GM10248 (cell line): ENCODE data around the gene NR3C2.

Source experiments
- CTCF ChIA-PET: fragments of 300-600 bp; sonication (Branson Sonifier 250); formaldehyde crosslinking; extraction: SDS; loops from one replicate; lab custom pipeline; 2021; ENCODE audit warnings: antibody characterized with exemption; lab: Yijun Ruan, JAX
- POLR2A ChIA-PET: fragments of 350-650 bp; sonication (Branson Sonifier 250); formaldehyde crosslinking; extraction: SDS; loops from one replicate; lab custom pipeline; 2020; ENCODE audit warnings: antibody characterized with exemption; lab: Yijun Ruan, JAX
- DNase-seq: peaks from one replicate; pipeline ENCODE4 v3.0.0; 2012; ENCODE audit errors: extremely low spot score
- CTCF ChIP-seq: IDR thresholded peaks from 2 replicates; pipeline ENCODE4 v1.5.1; 2012; ENCODE audit warnings: mild to moderate bottlenecking, low read depth; ENCODE audit errors: extremely low read depth, missing control alignments, control extremely low read depth

NR3C2 gene

GRCh38 chr4:148398988-148399387, 43.2 kb downstream of the NR3C2 start:
- no peak for TF ChIP-seq CTCF
- POLR2A ChIA-PET, result no interaction called here
- CTCF ChIA-PET, result no interaction called here
- no peak for DNase-seq

- CTCF ChIA-PET, result no interaction called here
- no peak for DNase-seq
- POLR2A ChIA-PET, result no interaction called here
- no peak for TF ChIP-seq CTCF
Observed at GRCh38 chr4:148397771-148398170, 44.4 kb downstream of the NR3C2 start.

- POLR2A ChIA-PET, result no interaction called here
- DNase-seq, result no peak
- TF ChIP-seq CTCF, result no peak
- CTCF ChIA-PET, result no interaction called here
Observed at GRCh38 chr4:148396986-148397673, 45.1 kb downstream of the NR3C2 start.

GRCh38 chr4:148395771-148396170, 46.4 kb downstream of the NR3C2 start:
- DNase-seq, result no peak
- ChIA-PET CTCF (interaction anchor here (1.1 kb wide), 1 partner anchor 10 kb away, joined by 4 read pairs; no protein-coding TSS in a partner anchor), POLR2A (no interaction called here)
- TF ChIP-seq CTCF, result no peak

GRCh38 chr4:148391056-148391455, 51.2 kb downstream of the NR3C2 start:
- ChIA-PET POLR2A (no interaction called here), CTCF (interaction anchor here (1.3 kb wide), 1 partner anchor 11 kb away, joined by 3 read pairs; no protein-coding TSS in a partner anchor)
- DNase-seq, result no peak
- no peak for TF ChIP-seq CTCF

- POLR2A ChIA-PET, result no interaction called here
- no peak for TF ChIP-seq CTCF
- CTCF ChIA-PET, result interaction anchor here (1.3 kb wide), 1 partner anchor 12 kb away, joined by 3 read pairs; no protein-coding TSS in a partner anchor
- DNase-seq, result no peak
Observed at GRCh38 chr4:148390311-148390710, 51.9 kb downstream of the NR3C2 start.
